HepG2 (cell line): ENCODE measurements around the gene SH2D5. TPM values are rescaled to one million over a fixed set of nuclear protein-coding genes. Genes with fewer than 3 reads are reported as not detected.

ENCODE experiments used
- AGO1 ChIP-seq: fragments of 200-400 bp; formaldehyde crosslinking; IDR thresholded peaks from 2 replicates; pipeline ENCODE4 v1.6.1; 2017; ENCODE audit warnings: mild to moderate bottlenecking, low read depth, low read length, moderate library complexity; ENCODE audit not compliant: poor library complexity, severe bottlenecking
- CREB1 ChIP-seq, 2 experiments: fragments of 450-650 bp in 1 of 2; IDR thresholded peaks; 2 replicates each; pipeline ENCODE4 v1.6.1; 2016 to 2017; ENCODE audit warnings: control low read depth in 1 of 2, mild to moderate bottlenecking in 1 of 2, missing compliant biosample characterization in 1 of 2, missing genetic modification characterization in 1 of 2
- GZF1 ChIP-seq: sonication (generic); formaldehyde crosslinking; IDR thresholded peaks from 2 replicates; pipeline ENCODE4 v1.5.1; 2020; ENCODE audit warnings: mild to moderate bottlenecking, missing genetic modification reagents
- TAF1 ChIP-seq: sonication (generic); formaldehyde crosslinking; IDR thresholded peaks from 2 replicates; pipeline ENCODE4 v1.4.0; 2020; ENCODE audit warnings: missing genetic modification reagents
- ZNF343 ChIP-seq: sonication (generic); formaldehyde crosslinking; IDR thresholded peaks from 2 replicates; pipeline ENCODE4 v1.4.0; 2020; ENCODE audit warnings: mild to moderate bottlenecking, missing genetic modification reagents
- ZNF367 ChIP-seq: sonication (generic); formaldehyde crosslinking; IDR thresholded peaks from 2 replicates; pipeline ENCODE4 v1.4.0; 2020; ENCODE audit warnings: missing genetic modification reagents, borderline replicate concordance
- ZNF737 ChIP-seq: sonication (generic); formaldehyde crosslinking; IDR thresholded peaks from 2 replicates; pipeline ENCODE4 v1.5.0; 2020; ENCODE audit warnings: missing genetic modification reagents, mild to moderate bottlenecking, borderline replicate concordance
- ZNF772 ChIP-seq: sonication (generic); formaldehyde crosslinking; IDR thresholded peaks from 2 replicates; pipeline ENCODE4 v1.5.0; 2020; ENCODE audit warnings: mild to moderate bottlenecking, missing genetic modification reagents
- ZNF879 ChIP-seq: sonication (generic); formaldehyde crosslinking; IDR thresholded peaks from 2 replicates; pipeline ENCODE4 v1.8.1; 2023; ENCODE audit warnings: missing genetic modification reagents
- polyA plus RNA-seq, 8 experiments: library from polyadenylated mRNA; depleted of rRNA in 3 of 8; stranded (reverse) in 7 of 8; unstranded in 1 of 8; fragments of >200 nt; fragmentation: Illumina TruSeq in 4 of 8; extraction: Trizol in 4 of 8; gene quantifications; 2 replicates each; pipeline versions ENCODE4 v1.2.1 to v1.2.3, GENCODE V29; 2011 to 2016; ENCODE audit warnings: low read depth in 4 of 8, missing spikeins in 1 of 8, mixed read lengths in 1 of 8; ENCODE audit not compliant: insufficient read depth in 1 of 8
- total RNA-seq, 5 experiments: library from RNA; depleted of rRNA; stranded (reverse); fragments of >200 nt; fragmentation: Illumina TruSeq; extraction: Trizol; gene quantifications; 2 replicates each; pipeline ENCODE4 v1.2.3, GENCODE V29; 2016; ENCODE audit warnings: low read depth in 1 of 5
- TF ChIP-seq, protein P1 (sequence below): sonication (generic); formaldehyde crosslinking; IDR thresholded peaks from 2 replicates; pipeline ENCODE4 v1.4.0; 2020; ENCODE audit warnings: missing genetic modification reagents
- TF ChIP-seq, protein P2 (sequence below): sonication (generic); formaldehyde crosslinking; IDR thresholded peaks from 2 replicates; pipeline ENCODE4 v1.5.0; 2020; ENCODE audit warnings: missing genetic modification reagents
- TF ChIP-seq, protein P3 (sequence below): sonication (generic); formaldehyde crosslinking; IDR thresholded peaks from 2 replicates; pipeline ENCODE4 v1.8.1; 2023; ENCODE audit warnings: mild to moderate bottlenecking, missing genetic modification reagents
- TF ChIP-seq, protein P4 (sequence below): sonication (generic); formaldehyde crosslinking; IDR thresholded peaks from 2 replicates; pipeline ENCODE4 v1.9.0; 2021; ENCODE audit warnings: missing genetic modification reagents, mild to moderate bottlenecking, borderline replicate concordance
- TF ChIP-seq, protein P5 (sequence below): sonication (generic); formaldehyde crosslinking; IDR thresholded peaks from 2 replicates; pipeline ENCODE4 v1.9.0; 2022; ENCODE audit warnings: missing genetic modification reagents, mild to moderate bottlenecking, borderline replicate concordance
- TF ChIP-seq, protein P6 (sequence below): sonication (generic); formaldehyde crosslinking; IDR thresholded peaks from 2 replicates; pipeline ENCODE4 v1.5.1; 2020; ENCODE audit warnings: missing genetic modification reagents, mild to moderate bottlenecking, borderline replicate concordance

SH2D5 gene
- total and polyA plus RNA-seq, 2 of the 13 experiments (the other 11 are each of a cell fraction or from before 2014, with no cell fraction given), result 1.2 to 3.4 TPM

DNA sequence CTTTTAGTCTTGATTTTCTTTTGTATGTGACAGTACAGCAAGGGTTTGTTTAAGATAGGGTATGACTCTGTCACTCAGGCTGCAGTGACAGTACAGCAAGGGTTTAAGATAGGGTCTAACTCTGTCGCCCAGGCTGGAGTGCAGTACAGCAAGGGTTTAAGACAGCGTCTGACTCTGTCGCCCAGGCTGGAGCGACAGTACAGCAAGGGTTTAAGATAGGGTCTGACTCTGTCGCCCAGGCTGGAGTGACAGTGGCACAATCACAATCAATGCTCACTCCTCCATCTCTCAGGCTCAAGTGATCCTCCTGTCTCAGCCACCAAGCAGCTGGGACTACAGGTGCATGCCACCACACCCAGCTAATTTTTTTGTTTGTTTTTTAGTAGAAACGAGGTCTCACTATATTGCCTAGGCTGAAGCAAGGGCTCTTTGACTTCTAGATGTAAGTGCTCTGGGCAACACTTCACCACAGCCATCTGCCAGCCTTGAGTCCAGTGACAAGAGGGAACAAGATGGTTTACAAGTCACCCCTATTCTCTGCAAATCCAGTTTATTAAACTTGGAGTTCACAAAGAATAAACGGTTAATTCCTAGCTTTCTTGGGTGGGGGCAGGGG, 965 bp upstream of the SH2D5 start (continued):
- TF ChIP-seq, protein P1, sequence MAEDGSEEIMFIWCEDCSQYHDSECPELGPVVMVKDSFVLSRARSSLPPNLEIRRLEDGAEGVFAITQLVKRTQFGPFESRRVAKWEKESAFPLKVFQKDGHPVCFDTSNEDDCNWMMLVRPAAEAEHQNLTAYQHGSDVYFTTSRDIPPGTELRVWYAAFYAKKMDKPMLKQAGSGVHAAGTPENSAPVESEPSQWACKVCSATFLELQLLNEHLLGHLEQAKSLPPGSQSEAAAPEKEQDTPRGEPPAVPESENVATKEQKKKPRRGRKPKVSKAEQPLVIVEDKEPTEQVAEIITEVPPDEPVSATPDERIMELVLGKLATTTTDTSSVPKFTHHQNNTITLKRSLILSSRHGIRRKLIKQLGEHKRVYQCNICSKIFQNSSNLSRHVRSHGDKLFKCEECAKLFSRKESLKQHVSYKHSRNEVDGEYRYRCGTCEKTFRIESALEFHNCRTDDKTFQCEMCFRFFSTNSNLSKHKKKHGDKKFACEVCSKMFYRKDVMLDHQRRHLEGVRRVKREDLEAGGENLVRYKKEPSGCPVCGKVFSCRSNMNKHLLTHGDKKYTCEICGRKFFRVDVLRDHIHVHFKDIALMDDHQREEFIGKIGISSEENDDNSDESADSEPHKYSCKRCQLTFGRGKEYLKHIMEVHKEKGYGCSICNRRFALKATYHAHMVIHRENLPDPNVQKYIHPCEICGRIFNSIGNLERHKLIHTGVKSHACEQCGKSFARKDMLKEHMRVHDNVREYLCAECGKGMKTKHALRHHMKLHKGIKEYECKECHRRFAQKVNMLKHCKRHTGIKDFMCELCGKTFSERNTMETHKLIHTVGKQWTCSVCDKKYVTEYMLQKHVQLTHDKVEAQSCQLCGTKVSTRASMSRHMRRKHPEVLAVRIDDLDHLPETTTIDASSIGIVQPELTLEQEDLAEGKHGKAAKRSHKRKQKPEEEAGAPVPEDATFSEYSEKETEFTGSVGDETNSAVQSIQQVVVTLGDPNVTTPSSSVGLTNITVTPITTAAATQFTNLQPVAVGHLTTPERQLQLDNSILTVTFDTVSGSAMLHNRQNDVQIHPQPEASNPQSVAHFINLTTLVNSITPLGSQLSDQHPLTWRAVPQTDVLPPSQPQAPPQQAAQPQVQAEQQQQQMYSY (CRISPR knock-in tag), result no peak
- TF ChIP-seq ZNF737 (CRISPR knock-in tag), result no peak
- TF ChIP-seq TAF1 (CRISPR knock-in tag), result 0 out of 2 replicates have a peak, but pooled peaks have one; percentile 10
- no peak for TF ChIP-seq AGO1
- no peak for TF ChIP-seq ZNF879 (CRISPR knock-in tag)
- TF ChIP-seq, protein P2, sequence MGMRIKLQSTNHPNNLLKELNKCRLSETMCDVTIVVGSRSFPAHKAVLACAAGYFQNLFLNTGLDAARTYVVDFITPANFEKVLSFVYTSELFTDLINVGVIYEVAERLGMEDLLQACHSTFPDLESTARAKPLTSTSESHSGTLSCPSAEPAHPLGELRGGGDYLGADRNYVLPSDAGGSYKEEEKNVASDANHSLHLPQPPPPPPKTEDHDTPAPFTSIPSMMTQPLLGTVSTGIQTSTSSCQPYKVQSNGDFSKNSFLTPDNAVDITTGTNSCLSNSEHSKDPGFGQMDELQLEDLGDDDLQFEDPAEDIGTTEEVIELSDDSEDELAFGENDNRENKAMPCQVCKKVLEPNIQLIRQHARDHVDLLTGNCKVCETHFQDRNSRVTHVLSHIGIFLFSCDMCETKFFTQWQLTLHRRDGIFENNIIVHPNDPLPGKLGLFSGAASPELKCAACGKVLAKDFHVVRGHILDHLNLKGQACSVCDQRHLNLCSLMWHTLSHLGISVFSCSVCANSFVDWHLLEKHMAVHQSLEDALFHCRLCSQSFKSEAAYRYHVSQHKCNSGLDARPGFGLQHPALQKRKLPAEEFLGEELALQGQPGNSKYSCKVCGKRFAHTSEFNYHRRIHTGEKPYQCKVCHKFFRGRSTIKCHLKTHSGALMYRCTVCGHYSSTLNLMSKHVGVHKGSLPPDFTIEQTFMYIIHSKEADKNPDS (CRISPR knock-in tag), result no peak
- no peak for TF ChIP-seq ZNF772 (CRISPR knock-in tag)
- TF ChIP-seq, protein P3, sequence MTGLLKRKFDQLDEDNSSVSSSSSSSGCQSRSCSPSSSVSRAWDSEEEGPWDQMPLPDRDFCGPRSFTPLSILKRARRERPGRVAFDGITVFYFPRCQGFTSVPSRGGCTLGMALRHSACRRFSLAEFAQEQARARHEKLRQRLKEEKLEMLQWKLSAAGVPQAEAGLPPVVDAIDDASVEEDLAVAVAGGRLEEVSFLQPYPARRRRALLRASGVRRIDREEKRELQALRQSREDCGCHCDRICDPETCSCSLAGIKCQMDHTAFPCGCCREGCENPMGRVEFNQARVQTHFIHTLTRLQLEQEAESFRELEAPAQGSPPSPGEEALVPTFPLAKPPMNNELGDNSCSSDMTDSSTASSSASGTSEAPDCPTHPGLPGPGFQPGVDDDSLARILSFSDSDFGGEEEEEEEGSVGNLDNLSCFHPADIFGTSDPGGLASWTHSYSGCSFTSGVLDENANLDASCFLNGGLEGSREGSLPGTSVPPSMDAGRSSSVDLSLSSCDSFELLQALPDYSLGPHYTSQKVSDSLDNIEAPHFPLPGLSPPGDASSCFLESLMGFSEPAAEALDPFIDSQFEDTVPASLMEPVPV (CRISPR knock-in tag), result no peak
- 0 out of 2 replicates have a peak, but pooled peaks have one; percentile 47 for TF ChIP-seq GZF1 (CRISPR knock-in tag)
- TF ChIP-seq, protein P4, sequence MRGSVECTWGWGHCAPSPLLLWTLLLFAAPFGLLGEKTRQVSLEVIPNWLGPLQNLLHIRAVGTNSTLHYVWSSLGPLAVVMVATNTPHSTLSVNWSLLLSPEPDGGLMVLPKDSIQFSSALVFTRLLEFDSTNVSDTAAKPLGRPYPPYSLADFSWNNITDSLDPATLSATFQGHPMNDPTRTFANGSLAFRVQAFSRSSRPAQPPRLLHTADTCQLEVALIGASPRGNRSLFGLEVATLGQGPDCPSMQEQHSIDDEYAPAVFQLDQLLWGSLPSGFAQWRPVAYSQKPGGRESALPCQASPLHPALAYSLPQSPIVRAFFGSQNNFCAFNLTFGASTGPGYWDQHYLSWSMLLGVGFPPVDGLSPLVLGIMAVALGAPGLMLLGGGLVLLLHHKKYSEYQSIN (CRISPR knock-in tag), result no peak
- TF ChIP-seq, protein P5, sequence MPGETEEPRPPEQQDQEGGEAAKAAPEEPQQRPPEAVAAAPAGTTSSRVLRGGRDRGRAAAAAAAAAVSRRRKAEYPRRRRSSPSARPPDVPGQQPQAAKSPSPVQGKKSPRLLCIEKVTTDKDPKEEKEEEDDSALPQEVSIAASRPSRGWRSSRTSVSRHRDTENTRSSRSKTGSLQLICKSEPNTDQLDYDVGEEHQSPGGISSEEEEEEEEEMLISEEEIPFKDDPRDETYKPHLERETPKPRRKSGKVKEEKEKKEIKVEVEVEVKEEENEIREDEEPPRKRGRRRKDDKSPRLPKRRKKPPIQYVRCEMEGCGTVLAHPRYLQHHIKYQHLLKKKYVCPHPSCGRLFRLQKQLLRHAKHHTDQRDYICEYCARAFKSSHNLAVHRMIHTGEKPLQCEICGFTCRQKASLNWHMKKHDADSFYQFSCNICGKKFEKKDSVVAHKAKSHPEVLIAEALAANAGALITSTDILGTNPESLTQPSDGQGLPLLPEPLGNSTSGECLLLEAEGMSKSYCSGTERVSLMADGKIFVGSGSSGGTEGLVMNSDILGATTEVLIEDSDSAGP (CRISPR knock-in tag), result no peak
- TF ChIP-seq ZNF367 (CRISPR knock-in tag), result no peak
- TF ChIP-seq, protein P6, sequence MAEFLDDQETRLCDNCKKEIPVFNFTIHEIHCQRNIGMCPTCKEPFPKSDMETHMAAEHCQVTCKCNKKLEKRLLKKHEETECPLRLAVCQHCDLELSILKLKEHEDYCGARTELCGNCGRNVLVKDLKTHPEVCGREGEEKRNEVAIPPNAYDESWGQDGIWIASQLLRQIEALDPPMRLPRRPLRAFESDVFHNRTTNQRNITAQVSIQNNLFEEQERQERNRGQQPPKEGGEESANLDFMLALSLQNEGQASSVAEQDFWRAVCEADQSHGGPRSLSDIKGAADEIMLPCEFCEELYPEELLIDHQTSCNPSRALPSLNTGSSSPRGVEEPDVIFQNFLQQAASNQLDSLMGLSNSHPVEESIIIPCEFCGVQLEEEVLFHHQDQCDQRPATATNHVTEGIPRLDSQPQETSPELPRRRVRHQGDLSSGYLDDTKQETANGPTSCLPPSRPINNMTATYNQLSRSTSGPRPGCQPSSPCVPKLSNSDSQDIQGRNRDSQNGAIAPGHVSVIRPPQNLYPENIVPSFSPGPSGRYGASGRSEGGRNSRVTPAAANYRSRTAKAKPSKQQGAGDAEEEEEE (CRISPR knock-in tag), result no peak
- 0 out of 2 replicates have a peak, but pooled peaks have one; percentile 17 for TF ChIP-seq ZNF343 (CRISPR knock-in tag)
- TF ChIP-seq CREB1 (IDR thresholded peaks at IDR 0.05), result no peak
- TF ChIP-seq CREB1 (CRISPR knock-in tag; IDR thresholded peaks at IDR 0.05), result peak; percentile 17; the same call in 1 of the 2 replicates
